Measurements from ENCODE around the gene ZEB1. TPM values are rescaled to one million over a fixed set of nuclear protein-coding genes. Genes with fewer than 3 reads are reported as not detected.

ZEB1 gene
- total and polyA plus RNA-seq, 2 of the 13 experiments (the other 11 are each of a cell fraction or from before 2014, with no cell fraction given): 9.6 to 18.0 TPM

DNA sequence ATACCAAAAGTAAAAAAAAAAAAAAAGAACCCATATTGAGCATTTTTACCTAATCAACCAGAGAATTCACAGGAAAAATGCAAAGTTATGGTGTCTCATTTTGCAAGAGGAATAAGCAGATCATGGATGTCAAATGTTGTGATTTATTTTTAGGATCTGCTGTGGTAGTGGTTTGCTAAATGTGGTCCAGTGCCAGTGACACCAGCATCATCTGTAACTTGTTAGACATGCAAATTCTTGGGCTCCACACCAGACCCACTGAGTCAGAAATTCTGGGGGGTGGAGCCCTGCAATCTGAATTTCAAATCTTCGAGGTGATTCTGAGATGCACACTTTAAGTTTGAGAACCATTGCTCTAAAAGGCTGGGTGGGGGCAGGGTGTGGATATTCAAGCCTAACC lies 30.1 kb upstream of the ZEB1 start:
- no peak for FAIRE-seq
- Histone ChIP-seq H3K4me2 (ENCODE audit: low read depth, low read length) (no peak overlapping the region), H3K27me3 (ENCODE audit: control insufficient read depth in 1 of 2, insufficient read depth in 2 of 2, low read length in 2 of 2) (no peaks in the 10 kb centered on the region), H3K36me3 (replicated peaks in 1 of 2; ENCODE audit: control insufficient read depth in 1 of 2, insufficient read depth in 2 of 2, low read length in 2 of 2) (no peaks in the 10 kb centered on the region), H3K9me3 (ENCODE audit: low read length) (no peaks in the 10 kb centered on the region), H4K20me1 (ENCODE audit: insufficient read depth, low read length) (no peaks in the 10 kb centered on the region), H3K4me3 (replicated peaks in 1 of 3; ENCODE audit: insufficient read depth in 1 of 3, low read depth in 2 of 3, low read length in 3 of 3) (no peak overlapping the region), H2AFZ (ENCODE audit: low read length) (no peak overlapping the region), H3K9ac (ENCODE audit: insufficient read depth, low read depth, low read length) (no peak overlapping the region), H3K4me1 (ENCODE audit: insufficient read depth, low read length) (no peaks in the 10 kb centered on the region), H3K79me2 (ENCODE audit: insufficient read depth, low read length) (no peaks in the 10 kb centered on the region), H3K27ac (ENCODE audit: extremely low read length, insufficient read depth, low read length) (no peak overlapping the region)
- in situ Hi-C loops (cut with HindIII; ENCODE audit: extremely low pct_ligation_motif_present, low pct_unique_long_range_greater_than_20kb): no loop called here
- no peak for DNase-seq (ENCODE audit: low spot score)
- no peak for ATAC-seq
- ChIA-PET POLR2A (no interaction called here), CTCF (ENCODE audit: low intra/inter-chr PET ratio, low total read pairs) (no interaction called here)
- intact Hi-C loops (cut with micrococcal nuclease; ENCODE audit: unreplicated experiment): no loop called here
- TF ChIP-seq SP2 (CRISPR knock-in tag; IDR thresholded peaks at IDR 0.05): no peak
- no peak for TF ChIP-seq KLF12 (CRISPR knock-in tag; IDR thresholded peaks at IDR 0.05; ENCODE audit: borderline replicate concordance)
- TF ChIP-seq NBN (conservative IDR thresholded peaks at IDR 0.05): no peak
- TF ChIP-seq DR1 (CRISPR knock-in tag; IDR thresholded peaks at IDR 0.05): no peak
- TF ChIP-seq MBNL3 (CRISPR knock-in tag; conservative IDR thresholded peaks at IDR 0.05): no peak
- TF ChIP-seq, protein P1, sequence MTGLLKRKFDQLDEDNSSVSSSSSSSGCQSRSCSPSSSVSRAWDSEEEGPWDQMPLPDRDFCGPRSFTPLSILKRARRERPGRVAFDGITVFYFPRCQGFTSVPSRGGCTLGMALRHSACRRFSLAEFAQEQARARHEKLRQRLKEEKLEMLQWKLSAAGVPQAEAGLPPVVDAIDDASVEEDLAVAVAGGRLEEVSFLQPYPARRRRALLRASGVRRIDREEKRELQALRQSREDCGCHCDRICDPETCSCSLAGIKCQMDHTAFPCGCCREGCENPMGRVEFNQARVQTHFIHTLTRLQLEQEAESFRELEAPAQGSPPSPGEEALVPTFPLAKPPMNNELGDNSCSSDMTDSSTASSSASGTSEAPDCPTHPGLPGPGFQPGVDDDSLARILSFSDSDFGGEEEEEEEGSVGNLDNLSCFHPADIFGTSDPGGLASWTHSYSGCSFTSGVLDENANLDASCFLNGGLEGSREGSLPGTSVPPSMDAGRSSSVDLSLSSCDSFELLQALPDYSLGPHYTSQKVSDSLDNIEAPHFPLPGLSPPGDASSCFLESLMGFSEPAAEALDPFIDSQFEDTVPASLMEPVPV (CRISPR knock-in tag; IDR thresholded peaks at IDR 0.05): no peak
- no peak for TF ChIP-seq ZNF746 (CRISPR knock-in tag; IDR thresholded peaks at IDR 0.05)
- TF ChIP-seq IRF9 (CRISPR knock-in tag; IDR thresholded peaks at IDR 0.05; ENCODE audit: borderline replicate concordance): no peak
- TF ChIP-seq ZSCAN12 (CRISPR knock-in tag; IDR thresholded peaks at IDR 0.05): no peak
- TF ChIP-seq RCOR2 (CRISPR knock-in tag; IDR thresholded peaks at IDR 0.05): no peak
- no peak for TF ChIP-seq AHR (CRISPR knock-in tag; IDR thresholded peaks at IDR 0.05)
- no peak for TF ChIP-seq ZBTB14 (CRISPR knock-in tag; IDR thresholded peaks at IDR 0.05)
- TF ChIP-seq ZBTB1 (CRISPR knock-in tag; IDR thresholded peaks at IDR 0.05; ENCODE audit: borderline replicate concordance): no peak
- no peak for TF ChIP-seq SMAD1 (CRISPR knock-in tag; IDR thresholded peaks at IDR 0.05; ENCODE audit: borderline replicate concordance, low read depth)
- WGBS (ENCODE audit: low lambda C conversion rate): 0% methylated on average over 1 of the region's 1 CpG
- BruUV-seq (replicated peaks): no TSS peak
